ENCODE results near the gene USP49.
A peak's percentile ranks its signal among the peaks of the same experiment; 100 is the strongest.

The USP49 gene

DNA sequence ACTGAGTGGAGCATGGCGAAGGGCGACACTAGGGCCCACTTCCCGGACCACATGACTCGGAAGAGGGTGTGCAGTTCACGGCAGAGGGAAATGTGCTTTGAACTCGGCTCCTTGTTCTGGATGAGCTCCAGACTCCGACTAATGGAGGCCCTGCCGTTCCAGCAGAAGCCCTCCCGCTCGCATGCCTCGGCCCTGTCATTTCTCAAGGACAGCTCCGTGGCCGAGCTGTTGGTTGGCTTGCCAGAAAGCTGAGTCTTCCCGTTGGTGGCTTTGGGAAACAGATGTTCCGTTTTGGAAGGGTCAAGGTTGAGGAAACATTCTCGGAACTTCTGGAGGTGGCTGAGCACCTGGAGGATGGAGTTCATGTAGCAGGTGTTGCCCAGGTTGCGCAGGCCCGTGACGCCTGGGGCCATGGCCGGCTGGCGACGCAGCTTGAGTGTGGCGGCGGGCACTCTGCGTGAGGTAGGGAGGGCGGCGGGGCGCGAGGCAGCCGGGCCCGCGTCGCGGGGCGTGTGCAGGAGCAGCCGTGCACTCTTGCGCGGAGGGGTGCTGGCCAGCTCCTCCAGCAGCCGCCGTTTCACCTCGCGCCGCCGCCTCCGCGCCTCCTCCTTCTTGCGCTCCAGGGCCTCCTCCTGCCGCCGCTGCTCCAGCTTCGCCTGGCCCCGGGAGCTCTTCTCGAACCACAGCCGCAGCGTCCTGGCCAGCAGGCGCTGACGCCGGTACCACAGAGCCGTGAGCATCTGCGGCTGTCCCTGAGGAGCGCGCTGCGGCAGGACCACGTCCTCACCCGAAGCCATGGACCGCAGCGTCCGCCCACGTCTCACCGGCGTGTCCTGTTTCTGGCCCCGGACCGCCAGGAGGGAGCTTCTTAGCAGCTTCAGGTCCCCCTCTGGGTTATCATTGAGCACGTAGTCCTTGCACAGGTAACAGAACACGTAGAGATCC is 89.1 kb downstream of the USP49 start:
- no peak for TF ChIP-seq CTCF (IDR thresholded peaks at IDR 0.05; ENCODE audit: low read depth, low read length)
- Histone ChIP-seq H3K36me3 (peaks cover 4% of the 10 kb centered on the region; the same call in 1 of the 2 replicates), H3K9me3 (no peaks in the 10 kb centered on the region), H3K4me1 (no peaks in the 10 kb centered on the region), H3K27me3 (no peaks in the 10 kb centered on the region), H3K4me3 (ENCODE audit: low read depth, low read length) (no peak overlapping the region)
- no peak for DNase-seq

- Histone ChIP-seq H3K9me3 (no peaks in the 10 kb centered on the region), H3K36me3 (peaks cover 13% of the 10 kb centered on the region), H3K27me3 (no peaks in the 10 kb centered on the region), H3K4me3 (ENCODE audit: low read depth, low read length) (no peak overlapping the region), H3K4me1 (no peaks in the 10 kb centered on the region)
- DNase-seq: no peak
- TF ChIP-seq CTCF (IDR thresholded peaks at IDR 0.05; ENCODE audit: low read depth, low read length): peak; percentile 64
Observed at GRCh38 chr6:41801380-41801779, 93.8 kb downstream of the USP49 start.

DNA sequence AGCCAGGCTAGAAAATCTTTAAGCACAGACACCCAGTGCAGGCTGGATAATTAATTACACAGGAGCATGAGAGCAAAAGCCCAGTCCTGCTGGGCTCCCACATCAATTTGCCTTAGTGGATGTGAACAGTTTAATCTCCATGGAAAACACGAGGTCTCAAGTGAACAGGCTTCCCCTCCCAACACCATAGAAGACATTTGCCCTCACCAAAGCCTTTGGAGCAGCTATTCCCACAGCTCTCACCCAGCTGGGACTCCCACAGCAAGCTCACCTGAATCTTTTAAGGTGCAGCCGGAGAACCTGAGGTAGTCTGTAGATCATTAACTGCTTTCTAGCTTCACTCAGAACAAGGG is 95.6 kb downstream of the USP49 start:
- Histone ChIP-seq H3K4me3 (ENCODE audit: low read depth, low read length) (no peak overlapping the region), H3K36me3 (peaks cover 14% of the 10 kb centered on the region), H3K4me1 (no peaks in the 10 kb centered on the region), H3K9me3 (no peaks in the 10 kb centered on the region), H3K27me3 (no peaks in the 10 kb centered on the region)
- no peak for DNase-seq
- TF ChIP-seq CTCF (IDR thresholded peaks at IDR 0.05; ENCODE audit: low read depth, low read length): no peak

- TF ChIP-seq CTCF (IDR thresholded peaks at IDR 0.05; ENCODE audit: low read depth, low read length): no peak
- Histone ChIP-seq H3K4me3 (ENCODE audit: low read depth, low read length) (no peak overlapping the region), H3K36me3 (peaks cover 14% of the 10 kb centered on the region), H3K27me3 (no peaks in the 10 kb centered on the region), H3K4me1 (no peaks in the 10 kb centered on the region), H3K9me3 (no peaks in the 10 kb centered on the region)
- no peak for DNase-seq
Observed at GRCh38 chr6:41798901-41799558, 96.1 kb downstream of the USP49 start.

DNA sequence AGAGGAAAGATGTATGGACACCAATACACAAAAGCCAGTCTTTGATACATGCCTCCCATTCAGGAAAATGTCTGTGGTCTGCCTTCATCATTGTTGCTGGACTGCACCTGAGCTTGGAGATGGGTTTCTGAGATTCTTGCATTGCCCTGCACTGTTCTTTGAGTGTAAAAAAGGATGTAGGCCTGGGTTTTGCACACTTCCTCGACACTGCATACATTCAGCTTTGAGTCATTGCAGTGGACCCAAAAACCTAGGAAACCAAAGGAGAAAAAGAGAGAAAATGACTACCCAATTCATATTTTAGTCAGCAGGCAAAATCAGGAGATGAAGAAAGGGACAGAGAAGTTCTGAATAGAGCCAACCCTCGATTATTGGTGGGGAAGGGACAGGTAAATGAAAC is 98.7 kb downstream of the USP49 start:
- peaks cover 21% of the 10 kb centered on the region for H3K36me3 ChIP-seq
- no peak overlapping the region for H3K4me3 ChIP-seq (ENCODE audit: low read depth, low read length)
- H3K4me1 ChIP-seq: no peaks in the 10 kb centered on the region
- no peaks in the 10 kb centered on the region for H3K9me3 ChIP-seq
- no peak for TF ChIP-seq CTCF (IDR thresholded peaks at IDR 0.05; ENCODE audit: low read depth, low read length)
- no peak for DNase-seq
- no peaks in the 10 kb centered on the region for H3K27me3 ChIP-seq

- Histone ChIP-seq H3K9me3 (no peaks in the 10 kb centered on the region), H3K4me1 (no peaks in the 10 kb centered on the region), H3K4me3 (ENCODE audit: low read depth, low read length) (no peak overlapping the region), H3K27me3 (no peaks in the 10 kb centered on the region), H3K36me3 (peaks cover 36% of the 10 kb centered on the region)
- no peak for TF ChIP-seq CTCF (IDR thresholded peaks at IDR 0.05; ENCODE audit: low read depth, low read length)
- no peak for DNase-seq
Observed at GRCh38 chr6:41791984-41792383, 103.2 kb downstream of the USP49 start.

Measured in BE2C (cell line).